K562 (cell line): ENCODE measurements around the gene CTRB1. TPM values are rescaled to one million over a fixed set of nuclear protein-coding genes. Genes with fewer than 3 reads are reported as not detected.

Source experiments
- ATAC-seq: fragments of 200-7000 bp; cut with Tn5 transposase; 3 replicates; pipeline ENCODE4 v1.9.1; 2020; ENCODE audit warnings: moderate library complexity
- BruUV-seq: library from RNA; stranded (reverse); fragments of 400-500 nt; replicated peaks from 2 replicates; lab custom pipeline; 2021; lab: Mats Ljungman, UMichigan
- CTCF ChIA-PET: fragments of 300-600 bp; formaldehyde crosslinking; extraction: SDS; loops from one replicate; lab custom pipeline; 2021; ENCODE audit warnings: low intra/inter-chr PET ratio; lab: Yijun Ruan, JAX
- POLR2A ChIA-PET: fragments of 300-600, 350-650 bp; sonication (Branson Sonifier 250); formaldehyde crosslinking; extraction: SDS; loops from one replicate; lab custom pipeline; 2021; ENCODE audit warnings: antibody characterized with exemption, inconsistent platforms; lab: Yijun Ruan, JAX
- DNase-seq, 4 experiments: peaks; one replicate each; pipeline versions ENCODE4 v3.0.0 to v3.0.0-alpha.2; 2011 to 2018; ENCODE audit warnings: low spot score in 3 of 4, mixed read lengths in 3 of 4; ENCODE audit errors: extremely low read depth in 1 of 4
- FAIRE-seq: peaks from 2 replicates; lab custom pipeline; 2011; peaks lifted over from hg19 to GRCh38; lab: Jason Lieb, UNC
- H2AFZ ChIP-seq: 2 replicates; pipeline ENCODE4 v1.6.0; 2011; ENCODE audit warnings: low read depth, low read length, control low read depth, inconsistent platforms
- H3K27ac ChIP-seq: fragments of 200-600 bp; 3 replicates; pipeline ENCODE4 v1.8.0; 2011; ENCODE audit warnings: low read depth, mild to moderate bottlenecking, control low read depth, inconsistent platforms, low read length, moderate library complexity, mixed read lengths; ENCODE audit errors: extremely low read depth
- H3K27me3 ChIP-seq, 2 experiments: fragments of 300-600 bp in 1 of 2; 2 replicates in 1 of 2; 3 replicates in 1 of 2; pipeline versions ENCODE4 v1.6.0 to v1.8.0; 2011; ENCODE audit warnings: inconsistent platforms in 2 of 2, low read length in 2 of 2, mild to moderate bottlenecking in 1 of 2, mixed read lengths in 1 of 2, moderate library complexity in 1 of 2; ENCODE audit not compliant: control insufficient read depth in 2 of 2, insufficient read depth in 2 of 2
- H3K36me3 ChIP-seq: fragments of 300-600 bp; 3 replicates; pipeline ENCODE4 v1.8.0; 2011; ENCODE audit warnings: mild to moderate bottlenecking, low read length, inconsistent platforms; ENCODE audit not compliant: control insufficient read depth, insufficient read depth
- H3K4me1 ChIP-seq, 2 experiments: fragments of 200-600 bp in 1 of 2; replicated peaks in 1 of 2; 2 replicates in 1 of 2; 3 replicates in 1 of 2; pipeline versions ENCODE4 v1.5.1 to v1.8.0; 2011; ENCODE audit warnings: inconsistent platforms in 2 of 2, low read length in 2 of 2, mild to moderate bottlenecking in 1 of 2, mixed read lengths in 1 of 2, moderate library complexity in 1 of 2; ENCODE audit not compliant: control insufficient read depth in 2 of 2, insufficient read depth in 2 of 2
- H3K4me2 ChIP-seq: 2 replicates; pipeline ENCODE4 v1.6.1; 2011; ENCODE audit warnings: low read length, control low read depth, inconsistent platforms, mixed read lengths; ENCODE audit not compliant: insufficient read depth
- H3K4me3 ChIP-seq: fragments of 200-600 bp; sonication (generic), shearing (Covaris generic); 2 replicates; pipeline ENCODE4 v1.5.1; 2016; ENCODE audit warnings: control low read depth, inconsistent platforms
- H3K79me2 ChIP-seq: fragments of 200-600 bp; 3 replicates; pipeline ENCODE4 v1.8.0; 2011; ENCODE audit warnings: low read length, inconsistent platforms; ENCODE audit not compliant: control insufficient read depth, insufficient read depth
- H3K9ac ChIP-seq, 2 experiments: 2 replicates each; pipeline versions ENCODE4 v1.6.0 to v1.6.1; 2011; ENCODE audit warnings: low read depth in 2 of 2, low read length in 2 of 2, control low read depth in 1 of 2, inconsistent platforms in 1 of 2, mild to moderate bottlenecking in 1 of 2, mixed read lengths in 1 of 2; ENCODE audit not compliant: insufficient read depth in 1 of 2
- H3K9me1 ChIP-seq: one replicate; pipeline ENCODE4 v1.6.0; 2011; ENCODE audit warnings: inconsistent platforms, mild to moderate bottlenecking, low read length, moderate library complexity; ENCODE audit not compliant: control insufficient read depth, insufficient read depth
- H3K9me3 ChIP-seq: replicated peaks from 2 replicates; pipeline ENCODE4 v1.5.1; 2011; ENCODE audit warnings: low read depth, low read length, inconsistent platforms; ENCODE audit not compliant: control insufficient read depth, insufficient read depth
- H4K20me1 ChIP-seq: replicated peaks from 2 replicates; pipeline ENCODE4 v1.6.1; 2011; ENCODE audit warnings: low read length, inconsistent platforms, mixed read lengths; ENCODE audit not compliant: control insufficient read depth, insufficient read depth
- E4F1 ChIP-seq: fragments of 250-450 bp; sonication (Bioruptor Pico); IDR thresholded peaks from 2 replicates; pipeline ENCODE4 v1.5.0; 2021; ENCODE audit warnings: mild to moderate bottlenecking, borderline replicate concordance
- EWSR1 ChIP-seq: fragments of 450-650 bp; IDR thresholded peaks from 2 replicates; pipeline ENCODE4 v1.6.1; 2018; ENCODE audit warnings: borderline replicate concordance, mild to moderate bottlenecking, low read depth, moderate library complexity; ENCODE audit not compliant: partially characterized antibody
- KDM2B ChIP-seq: fragments of 250-450 bp; sonication (Bioruptor Pico); IDR thresholded peaks from 2 replicates; pipeline ENCODE4 v1.8.0; 2021; ENCODE audit warnings: mild to moderate bottlenecking, moderate library complexity
- MAFK ChIP-seq: IDR thresholded peaks from 2 replicates; pipeline ENCODE4 v1.6.1; 2011; ENCODE audit warnings: low read length, improper control_type of control experiment
- MTF1 ChIP-seq: fragments of 250-450 bp; sonication (Bioruptor Pico); IDR thresholded peaks from 2 replicates; pipeline ENCODE4 v1.9.0; 2021; ENCODE audit warnings: moderate library complexity, mild to moderate bottlenecking, inconsistent platforms, borderline replicate concordance
- NCOR1 ChIP-seq: fragments of 450-650 bp; IDR thresholded peaks from 2 replicates; pipeline ENCODE4 v1.6.1; 2016; ENCODE audit warnings: mild to moderate bottlenecking, moderate library complexity
- ZNF146 ChIP-seq: IDR thresholded peaks from one replicate; pipeline ENCODE4 v1.6.1; 2018; ENCODE audit warnings: missing compliant biosample characterization; ENCODE audit not compliant: unreplicated experiment
- ZNF592 ChIP-seq: fragments of 450-650 bp; IDR thresholded peaks from 2 replicates; pipeline ENCODE4 v1.6.1; 2017; ENCODE audit warnings: antibody characterized with exemption, mild to moderate bottlenecking
- ZNF668 ChIP-seq: fragments of 250-450 bp; sonication (Bioruptor Pico); IDR thresholded peaks from 2 replicates; pipeline ENCODE4 v1.8.0; 2022; ENCODE audit warnings: mild to moderate bottlenecking, inconsistent platforms
- ZNF778 ChIP-seq: fragments of 450-650 bp; formaldehyde crosslinking; IDR thresholded peaks from 2 replicates; pipeline ENCODE4 v1.4.0; 2020; ENCODE audit warnings: mild to moderate bottlenecking, moderate library complexity
- WGBS: fragments of 100-300 bp; shearing (Covaris generic); methylation state at CpG from one replicate; pipeline ENCODE4 v1.1.6; 2016; ENCODE audit warnings: low coverage, mixed read lengths; ENCODE audit not compliant: insufficient coverage; ENCODE audit errors: missing lambda C conversion rate; 5-methylcytosine and 5-hydroxymethylcytosine counted together
- in situ Hi-C: fragments of 300-500 bp; cut with MboI; formaldehyde crosslinking; loops from 4 replicates; pipeline ENCODE4 v1.15.0; 2018; ENCODE audit warnings: inconsistent platforms, mixed read lengths
- intact Hi-C: fragments of 100-400 bp; cut with micrococcal nuclease; formaldehyde crosslinking; loops from 2 replicates; pipeline ENCODE4 v1.14.2; 2022
- polyA plus RNA-seq, 8 experiments: library from polyadenylated mRNA; depleted of rRNA in 4 of 8; stranded (reverse) in 5 of 8; unstranded in 3 of 8; fragments of >200 nt; fragmentation: Nextera tagmentation in 2 of 8; fragmentation: Illumina TruSeq in 1 of 8; extraction: Ambion mirVana in 2 of 8; extraction: Trizol in 1 of 8; gene quantifications; 2 replicates each; pipeline versions ENCODE4 v1.2.1 to v1.2.3, GENCODE V29; 2011 to 2014; ENCODE audit warnings: inconsistent platforms in 1 of 8, missing spikeins in 1 of 8
- total RNA-seq, 7 experiments: library from RNA; depleted of rRNA in 6 of 7; stranded (reverse); fragments of >200 nt in 6 of 7; fragmentation: Illumina TruSeq in 2 of 7; extraction: Trizol in 2 of 7; gene quantifications; 2 replicates each; pipeline versions ENCODE4 v1.2.1 to v1.2.3, GENCODE V29; 2011 to 2021; ENCODE audit warnings: low replicate concordance in 1 of 7

CTRB1 gene
- total and polyA plus RNA-seq, 9 of the 15 experiments (the other 6 are each of a cell fraction or from before 2014, with no cell fraction given) = 2.3 TPM; not detected in 8

GRCh38 chr16:75230471-75231110 is 11.8 kb downstream of the CTRB1 start (continued):
- TF ChIP-seq NCOR1 (no peak), MAFK (no peak), EWSR1 (no peak), KDM2B (CRISPR knock-in tag) (no peak), ZNF592 (no peak)

GRCh38 chr16:75231570-75231969 is 12.8 kb downstream of the CTRB1 start:
- H3K9me3 ChIP-seq = no peaks in the 10 kb centered on the region
- no peak overlapping the region for H2AFZ ChIP-seq
- H3K36me3 ChIP-seq = peaks cover 43% of the 10 kb centered on the region; the same call in 2 of the 3 replicates
- H3K27me3 ChIP-seq = no peaks in the 10 kb centered on the region; a peak in 1 of 5 replicates
- no peak for TF ChIP-seq ZNF668
- TF ChIP-seq E4F1 (CRISPR knock-in tag) = no peak
- TF ChIP-seq ZNF146 (CRISPR knock-in tag) = no peak
- TF ChIP-seq ZNF778 (CRISPR knock-in tag) = no peak
- TF ChIP-seq MTF1 (CRISPR knock-in tag) = no peak
- TF ChIP-seq, all 486 proteins: peak for 0
- ATAC-seq (no peak), FAIRE-seq (no peak), DNase-seq (no peak)
- Histone ChIP-seq H3K4me1 (peaks cover 0 to 34% of the 10 kb centered on the region in 2 experiments; a peak in 3 of 5 replicates), H4K20me1 (0 out of 2 replicates have a peak, but pooled peaks cover 13% of the 10 kb centered on the region), H3K9ac (no peak overlapping the region), H3K79me2 (no peaks in the 10 kb centered on the region), H3K4me2 (no peak overlapping the region), H3K9me1 (peaks cover 9% of the 10 kb centered on the region), H3K27ac (no peak overlapping the region), H3K4me3 (no peak overlapping the region)
- POLR2A ChIA-PET = no interaction called here
- 79% methylated on average over 7 of the region's 11 CpGs for WGBS
- CTCF ChIA-PET = no interaction called here
- no TSS peak for BruUV-seq
- in situ Hi-C loops (no loop called here), intact Hi-C loops (loop anchor here (5.0 kb wide), 4 partner anchors 34 to 531 kb away; no protein-coding TSS in a partner anchor)
